Thyroid gland (tissue), 4 donors: ENCODE data around the gene HBA2. TPM values are rescaled to one million over a fixed set of nuclear protein-coding genes. Genes with fewer than 3 reads are reported as not detected.
"Not testable (repeated sequence)": the region's sequence is repeated elsewhere in the genome, so short reads cannot be mapped to it uniquely, and the experiment has no call there.

ENCODE experiments used
- DNase-seq, 2 donors: peaks; one replicate each; pipeline ENCODE4 v3.0.0-alpha.2; 2019
- H3K27ac ChIP-seq, 3 donors: fragments of 200-600 bp; sonication (generic); 1 replicate in 2 of 3; 2 replicates in 1 of 3; pipeline ENCODE4 v1.5.1; 2016 to 2019; ENCODE audit warnings: mild to moderate bottlenecking in 1 of 3, moderate library complexity in 1 of 3
- H3K27me3 ChIP-seq: fragments of 200-600 bp; sonication (generic); one replicate; pipeline ENCODE4 v1.5.1; 2019
- H3K36me3 ChIP-seq, 2 donors: fragments of 200-600 bp; sonication (generic); one replicate each; pipeline ENCODE4 v1.5.1; 2016 to 2019
- H3K4me1 ChIP-seq, 2 donors: fragments of 200-600 bp; sonication (generic); one replicate each; pipeline ENCODE4 v1.5.1; 2017 to 2019
- H3K4me3 ChIP-seq, 3 donors: fragments of 200-600 bp; sonication (generic); replicated peaks in 1 of 3; 1 replicate in 2 of 3; 2 replicates in 1 of 3; pipeline ENCODE4 v1.5.1; 2016; ENCODE audit warnings: mild to moderate bottlenecking in 1 of 3
- H3K9me3 ChIP-seq: fragments of 200-600 bp; sonication (generic); one replicate; pipeline ENCODE4 v1.5.1; 2017
- CTCF ChIP-seq, 6 experiments: fragments of 200-600 bp in 3 of 6; fragments of 450-650 bp in 3 of 6; sonication (generic) in 3 of 6; IDR thresholded peaks; one replicate each; pipeline ENCODE4 v1.5.1; 2016 to 2019; ENCODE audit warnings: antibody characterized with exemption in 6 of 6, mild to moderate bottlenecking in 2 of 6, inconsistent platforms in 1 of 6, moderate library complexity in 1 of 6
- POLR2A ChIP-seq, 2 donors: fragments of 450-650 bp; IDR thresholded peaks; one replicate each; pipeline ENCODE4 v1.6.1; 2017; ENCODE audit warnings: antibody characterized with exemption in 2 of 2, mild to moderate bottlenecking in 2 of 2, moderate library complexity in 1 of 2
- WGBS, 2 donors: methylation state at CpG; one replicate each; pipeline ENCODE4 v1.1.5; 2017; 5-methylcytosine and 5-hydroxymethylcytosine counted together
- intact Hi-C: fragments of 100-400 bp; cut with DNase I; formaldehyde crosslinking; loops from one replicate; pipeline ENCODE4 v1.15.1; 2023
- total RNA-seq, 4 donors: library from RNA; depleted of rRNA; stranded (reverse); fragments of >200 nt; gene quantifications; one replicate each; pipeline ENCODE4 v1.2.3, GENCODE V29; 2016

Gene HBA2
- total RNA-seq, 4 donors from 2014 or later = 21.2 to 136 (median 51.3) TPM

DNA sequence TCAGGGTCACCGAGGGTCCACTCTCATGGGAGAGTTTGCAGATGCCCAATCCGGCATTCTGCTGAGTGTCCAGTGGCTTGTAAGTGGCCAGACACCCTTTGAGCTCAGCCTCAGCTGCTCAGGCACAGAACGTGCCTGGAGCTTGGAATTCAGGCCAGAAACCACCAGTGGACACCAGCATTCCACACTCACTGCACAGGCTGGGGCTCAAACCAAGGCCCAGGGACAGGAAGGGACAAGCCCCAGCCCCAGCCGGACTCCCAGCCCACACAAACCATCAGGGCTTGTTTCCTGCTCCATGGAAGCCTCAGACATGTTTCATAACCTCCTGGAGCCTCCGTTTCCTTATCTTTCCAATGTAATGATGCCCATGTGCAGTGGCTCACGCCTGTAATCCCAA, 29.2 kb upstream of the HBA2 start:
- H3K27me3 ChIP-seq = no peaks in the 10 kb centered on the region
- H3K4me1 ChIP-seq = no peaks in the 10 kb centered on the region
- WGBS, 2 donors = 66 to 74% methylated on average over 4 to 5 of the region's 6 CpGs
- no peaks in the 10 kb centered on the region for H3K36me3 ChIP-seq
- no peaks in the 10 kb centered on the region for H3K9me3 ChIP-seq
- intact Hi-C loops = no loop called here
- H3K27ac ChIP-seq = no peak overlapping the region
- TF ChIP-seq POLR2A (IDR thresholded peaks at IDR 0.05) = no peak
- TF ChIP-seq CTCF (IDR thresholded peaks at IDR 0.05) = no peak
- no peak overlapping the region for H3K4me3 ChIP-seq
- DNase-seq = no peak

DNA sequence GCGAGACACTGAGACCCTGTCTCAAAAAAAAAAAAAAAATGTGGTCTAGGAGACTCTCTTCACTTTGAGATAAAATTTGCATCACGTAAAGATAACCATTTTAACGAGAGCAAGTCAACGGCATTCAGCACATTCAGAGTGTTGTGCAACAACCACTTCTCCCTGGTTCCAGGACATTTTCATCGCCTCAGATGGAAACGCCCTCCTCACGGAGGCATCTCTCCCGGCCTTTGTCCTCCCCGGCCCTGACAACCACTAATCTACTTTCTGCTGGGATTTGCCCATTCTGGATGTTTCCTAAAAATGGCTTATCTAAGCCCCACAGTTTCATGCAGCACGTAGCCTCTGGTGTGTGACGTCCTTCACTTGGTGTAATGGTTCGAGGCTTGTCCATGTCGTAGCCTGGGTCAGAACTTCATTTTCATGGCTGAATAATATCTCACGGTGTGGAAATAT, 27.9 kb upstream of the HBA2 start:
- WGBS, 2 donors = 88 to 90% methylated on average over 14 of the region's 14 CpGs
- Histone ChIP-seq H3K9me3 (no peaks in the 10 kb centered on the region), H3K27ac (no peak overlapping the region), H3K4me1 (no peaks in the 10 kb centered on the region), H3K4me3 (no peak overlapping the region), H3K27me3 (no peaks in the 10 kb centered on the region), H3K36me3 (no peaks in the 10 kb centered on the region)
- no peak for TF ChIP-seq POLR2A (IDR thresholded peaks at IDR 0.05)
- TF ChIP-seq CTCF (IDR thresholded peaks at IDR 0.05) = no peak
- intact Hi-C loops = no loop called here
- no peak for DNase-seq

DNA sequence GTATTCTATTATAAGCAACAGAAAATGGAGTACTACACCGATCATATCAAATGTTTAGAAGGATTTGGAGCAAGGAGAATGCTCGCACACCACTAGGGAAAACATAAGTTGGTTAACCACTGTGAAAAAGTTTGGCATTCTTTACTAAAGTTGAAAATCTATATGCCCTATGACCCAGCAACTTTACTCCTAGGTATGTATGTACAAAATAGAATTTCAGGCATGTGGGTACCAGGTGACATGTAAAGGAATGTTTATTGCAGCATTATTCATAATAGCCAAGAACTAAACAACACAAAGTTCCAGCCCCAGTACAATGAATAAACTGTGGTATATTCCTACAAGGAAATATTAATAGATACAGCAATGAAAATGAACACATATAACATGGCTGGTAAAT, 26.0 kb upstream of the HBA2 start:
- Histone ChIP-seq H3K27ac (no peak overlapping the region), H3K27me3 (no peaks in the 10 kb centered on the region), H3K36me3 (no peaks in the 10 kb centered on the region), H3K4me3 (no peak overlapping the region), H3K4me1 (no peaks in the 10 kb centered on the region), H3K9me3 (no peaks in the 10 kb centered on the region)
- no peak for DNase-seq
- intact Hi-C loops = no loop called here
- 93 to 94% methylated on average over 2 of the region's 2 CpGs for WGBS, 2 donors
- TF ChIP-seq POLR2A (IDR thresholded peaks at IDR 0.05) = no peak
- TF ChIP-seq CTCF (IDR thresholded peaks at IDR 0.05) = no peak

- DNase-seq = no peak
- TF ChIP-seq CTCF (IDR thresholded peaks at IDR 0.05) = no peak
- no peak for TF ChIP-seq POLR2A (IDR thresholded peaks at IDR 0.05)
- H3K27me3 ChIP-seq = no peaks in the 10 kb centered on the region
- H3K4me1 ChIP-seq = peaks cover 0 to under 1% of the 10 kb centered on the region in 2 donors
- no peaks in the 10 kb centered on the region for H3K36me3 ChIP-seq
- intact Hi-C loops = no loop called here
- 35 to 44% methylated on average over 9 of the region's 9 CpGs for WGBS, 2 donors
- H3K4me3 ChIP-seq = no peak overlapping the region
- no peaks in the 10 kb centered on the region for H3K9me3 ChIP-seq
- H3K27ac ChIP-seq = no peak overlapping the region
Observed at GRCh38 chr16:149024-149660, 23.5 kb upstream of the HBA2 start.

DNA sequence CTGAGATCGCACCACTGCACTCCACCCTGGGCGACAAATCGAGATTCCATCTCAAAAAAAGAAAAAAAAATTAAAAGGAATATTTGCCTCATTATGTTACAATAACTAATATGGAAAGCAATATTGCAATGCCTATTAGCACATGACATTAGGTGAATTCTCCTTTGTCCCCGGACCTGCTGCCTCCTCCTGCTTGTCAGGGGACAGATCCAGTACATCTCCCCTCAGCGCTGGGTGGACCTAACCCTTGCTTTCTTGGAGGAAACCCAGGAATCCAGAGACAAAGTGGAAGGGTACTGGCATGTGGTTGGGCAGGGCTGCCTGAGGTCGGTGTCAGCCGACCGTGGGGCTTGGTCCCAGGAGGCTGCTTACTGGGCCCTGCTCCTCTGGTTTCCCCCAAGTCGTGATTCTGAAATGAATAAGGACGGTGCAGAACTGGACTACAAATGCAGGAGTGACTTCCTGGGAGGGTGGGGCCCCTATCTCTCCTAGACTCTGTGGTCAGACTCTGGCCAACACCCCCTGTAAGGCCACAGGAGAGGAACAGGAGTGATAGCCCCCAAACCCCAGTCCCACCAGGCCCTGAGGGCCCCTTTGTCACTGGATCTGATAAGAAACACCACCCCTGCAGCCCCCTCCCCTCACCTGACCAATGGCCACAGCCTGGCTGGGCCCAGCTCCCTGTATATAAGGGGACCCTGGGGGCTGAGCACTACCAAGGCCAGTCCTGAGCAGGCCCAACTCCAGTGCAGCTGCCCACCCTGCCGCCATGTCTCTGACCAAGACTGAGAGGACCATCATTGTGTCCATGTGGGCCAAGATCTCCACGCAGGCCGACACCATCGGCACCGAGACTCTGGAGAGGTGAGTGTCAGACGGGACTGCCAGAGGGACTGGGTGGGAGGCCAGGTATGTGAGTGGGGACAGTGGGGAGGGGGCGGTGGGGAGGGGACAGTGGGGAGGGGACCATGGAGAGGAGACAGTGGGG, 20.2 kb upstream of the HBA2 start, which contains the start of gene HBZ:
TSS of gene HBZ (plus strand) at position 504 of the 988 bp plus-strand sequence. CDS start at position 770, 266 bp downstream.
- H3K27me3 ChIP-seq = peaks cover 8% of the 10 kb centered on the region
- TF ChIP-seq CTCF (IDR thresholded peaks at IDR 0.05) = no peak
- TF ChIP-seq POLR2A (IDR thresholded peaks at IDR 0.05) = no peak
- H3K4me3 ChIP-seq = no peak within 1 kb of the TSS

DNA sequence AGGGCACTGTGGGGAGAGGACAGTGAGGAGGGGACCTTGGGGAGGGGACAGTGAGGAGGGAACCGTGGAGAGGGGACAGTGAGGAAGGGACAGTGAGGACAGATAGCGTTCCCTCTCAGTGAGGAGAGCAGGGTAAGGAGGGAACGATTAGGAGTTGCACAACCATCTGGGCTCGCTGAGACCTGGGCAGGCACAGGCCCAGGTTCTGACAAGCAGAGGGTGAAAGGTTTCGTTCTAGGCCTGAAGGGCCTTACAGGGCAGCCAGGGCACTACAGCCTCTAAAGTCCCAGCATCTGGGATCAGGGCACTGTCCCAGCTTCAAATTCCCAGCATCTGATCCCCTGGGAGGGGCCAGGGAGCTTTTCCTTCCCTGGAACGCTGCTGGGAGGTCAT, 19.6 kb upstream of the HBA2 start:
- intact Hi-C loops, H3K36me3 ChIP-seq, H3K27ac ChIP-seq, H3K4me1 ChIP-seq, DNase-seq, H3K27me3 ChIP-seq, H3K4me3 ChIP-seq, H3K9me3 ChIP-seq: not testable (repeated sequence)
- whole genome bisulfite sequencing, 2 donors = 53 to 83% methylated on average over 4 to 5 of the region's 6 CpGs

More for the DNA sequence above, 20.2 kb upstream of the HBA2 start, which contains the start of gene HBZ:
- DNase-seq = no peak
- 70 to 78% methylated on average over 11 to 16 of the region's 17 CpGs for WGBS, 2 donors
- intact Hi-C loops = no loop called here
- Histone ChIP-seq H3K36me3 (no peaks in the 10 kb centered on the region), H3K4me1 (peaks cover 5 to 9% of the 10 kb centered on the region in 2 donors), H3K27ac (no peak within 1 kb of the TSS), H3K9me3 (no peaks in the 10 kb centered on the region)

GRCh38 chr16:153550-154216, 19.0 kb upstream of the HBA2 start:
- H3K4me1 ChIP-seq, H3K27me3 ChIP-seq, intact Hi-C loops, DNase-seq, H3K27ac ChIP-seq, H3K4me3 ChIP-seq, H3K36me3 ChIP-seq, H3K9me3 ChIP-seq: not testable (repeated sequence)
- no CpG with 5 or more reads among the region's 74 CpGs for WGBS, 2 donors
